ENCODE results near the gene HEXA. TPM values are rescaled to one million over a fixed set of nuclear protein-coding genes. Genes with fewer than 3 reads are reported as not detected.

The HEXA gene
- total and polyA plus RNA-seq, 9 of the 15 experiments (the other 6 are each of a cell fraction or from before 2014, with no cell fraction given), result 22.2 to 136 (median 68.9) TPM

DNA sequence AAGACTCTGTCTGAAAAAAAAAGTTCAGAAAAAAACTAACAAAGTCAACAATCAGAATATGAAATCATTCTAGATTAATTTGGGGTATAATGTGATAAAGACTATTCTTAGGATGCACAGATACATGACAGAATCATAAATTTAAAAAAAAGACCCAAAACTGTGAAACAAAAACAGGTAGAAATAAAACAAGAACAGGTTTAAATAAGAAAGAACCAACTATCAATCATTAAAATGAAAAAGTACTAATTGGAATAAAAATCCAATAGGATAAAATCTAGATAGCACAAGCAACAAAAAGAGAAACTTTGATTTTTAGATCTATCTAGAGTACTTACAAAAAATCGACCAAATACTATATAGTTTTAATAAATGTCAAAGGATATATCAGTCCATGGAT lies 35.7 kb upstream of the HEXA start:
- no TSS peak for BruUV-seq (replicated peaks)
- Histone ChIP-seq H3K4me1 (replicated peaks in 1 of 2; ENCODE audit: control insufficient read depth in 2 of 2, insufficient read depth in 2 of 2, low read length in 2 of 2) (no peaks in the 10 kb centered on the region), H3K36me3 (ENCODE audit: control insufficient read depth, insufficient read depth, low read length) (no peaks in the 10 kb centered on the region), H2AFZ (ENCODE audit: low read depth, low read length) (no peak overlapping the region), H3K9ac (ENCODE audit: insufficient read depth in 1 of 2, low read depth in 2 of 2, low read length in 2 of 2) (no peak overlapping the region), H3K27ac (ENCODE audit: extremely low read depth, low read depth, low read length) (no peak overlapping the region), H3K9me3 (replicated peaks; ENCODE audit: control insufficient read depth, insufficient read depth, low read depth, low read length) (no peaks in the 10 kb centered on the region; the same call in 1 of the 2 replicates), H3K79me2 (ENCODE audit: control insufficient read depth, insufficient read depth, low read length) (no peaks in the 10 kb centered on the region), H3K4me3 (no peak overlapping the region), H3K27me3 (ENCODE audit: control insufficient read depth in 2 of 2, insufficient read depth in 2 of 2, low read length in 2 of 2) (peaks cover 4 to 5% of the 10 kb centered on the region in 2 experiments), H3K9me1 (ENCODE audit: control insufficient read depth, insufficient read depth, low read length) (no peaks in the 10 kb centered on the region), H3K4me2 (ENCODE audit: insufficient read depth, low read length) (no peak overlapping the region), H4K20me1 (replicated peaks; ENCODE audit: control insufficient read depth, insufficient read depth, low read length) (no peaks in the 10 kb centered on the region)
- FAIRE-seq (no peak), ATAC-seq (no peak), DNase-seq (ENCODE audit: extremely low read depth in 1 of 4, low spot score in 3 of 4) (no peak)
- 10% methylated on average over 1 of the region's 1 CpG for WGBS (ENCODE audit: insufficient coverage, low coverage, missing lambda C conversion rate)
- POLR2A ChIA-PET, result no interaction called here
- TF ChIP-seq HNRNPH1 (optimal IDR thresholded peaks at IDR 0.05; ENCODE audit: low read depth, low read length), result no peak
- TF ChIP-seq SMAD2 (IDR thresholded peaks at IDR 0.05; ENCODE audit: low read depth, low read length), result no peak
- TF ChIP-seq ZNF224 (CRISPR knock-in tag; IDR thresholded peaks at IDR 0.05), result no peak
- TF ChIP-seq NFE2 (IDR thresholded peaks at IDR 0.05; ENCODE audit: low read depth), result no peak
- TF ChIP-seq, protein P1, sequence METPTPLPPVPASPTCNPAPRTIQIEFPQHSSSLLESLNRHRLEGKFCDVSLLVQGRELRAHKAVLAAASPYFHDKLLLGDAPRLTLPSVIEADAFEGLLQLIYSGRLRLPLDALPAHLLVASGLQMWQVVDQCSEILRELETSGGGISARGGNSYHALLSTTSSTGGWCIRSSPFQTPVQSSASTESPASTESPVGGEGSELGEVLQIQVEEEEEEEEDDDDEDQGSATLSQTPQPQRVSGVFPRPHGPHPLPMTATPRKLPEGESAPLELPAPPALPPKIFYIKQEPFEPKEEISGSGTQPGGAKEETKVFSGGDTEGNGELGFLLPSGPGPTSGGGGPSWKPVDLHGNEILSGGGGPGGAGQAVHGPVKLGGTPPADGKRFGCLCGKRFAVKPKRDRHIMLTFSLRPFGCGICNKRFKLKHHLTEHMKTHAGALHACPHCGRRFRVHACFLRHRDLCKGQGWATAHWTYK (CRISPR knock-in tag; IDR thresholded peaks at IDR 0.05), result no peak
- TF ChIP-seq ZNF133 (CRISPR knock-in tag; IDR thresholded peaks at IDR 0.05), result no peak
- TF ChIP-seq, protein P2, sequence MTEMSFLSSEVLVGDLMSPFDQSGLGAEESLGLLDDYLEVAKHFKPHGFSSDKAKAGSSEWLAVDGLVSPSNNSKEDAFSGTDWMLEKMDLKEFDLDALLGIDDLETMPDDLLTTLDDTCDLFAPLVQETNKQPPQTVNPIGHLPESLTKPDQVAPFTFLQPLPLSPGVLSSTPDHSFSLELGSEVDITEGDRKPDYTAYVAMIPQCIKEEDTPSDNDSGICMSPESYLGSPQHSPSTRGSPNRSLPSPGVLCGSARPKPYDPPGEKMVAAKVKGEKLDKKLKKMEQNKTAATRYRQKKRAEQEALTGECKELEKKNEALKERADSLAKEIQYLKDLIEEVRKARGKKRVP (CRISPR knock-in tag; IDR thresholded peaks at IDR 0.05), result no peak
- in situ Hi-C loops (cut with MboI) (no loop called here), intact Hi-C loops (cut with micrococcal nuclease) (no loop called here)
- CTCF ChIA-PET (ENCODE audit: low intra/inter-chr PET ratio), result no interaction called here
